Subcutaneous abdominal adipose tissue (tissue), 5 donors: ENCODE data around the gene RIBC2.
"Not testable (repeated sequence)": the region's sequence is repeated elsewhere in the genome, so short reads cannot be mapped to it uniquely, and the experiment has no call there.

Experiments used
- H3K27ac ChIP-seq: one replicate; pipeline ENCODE4 v1.7.0; 2013; ENCODE audit warnings: low read depth, mild to moderate bottlenecking, inconsistent platforms, low read length, moderate library complexity
- H3K27me3 ChIP-seq, 5 donors: one replicate each; pipeline ENCODE4 v1.7.0; 2013; ENCODE audit warnings: low read length in 5 of 5, inconsistent platforms in 1 of 5; ENCODE audit not compliant: control insufficient read depth in 5 of 5, insufficient read depth in 4 of 5
- H3K36me3 ChIP-seq, 5 donors: one replicate each; pipeline ENCODE4 v1.7.0; 2013; ENCODE audit warnings: low read length in 5 of 5; ENCODE audit not compliant: control insufficient read depth in 5 of 5, insufficient read depth in 5 of 5
- H3K4me1 ChIP-seq, 5 donors: one replicate each; pipeline ENCODE4 v1.7.0; 2013; ENCODE audit warnings: low read length in 5 of 5, mild to moderate bottlenecking in 3 of 5, moderate library complexity in 1 of 5; ENCODE audit not compliant: control insufficient read depth in 5 of 5, insufficient read depth in 5 of 5
- H3K4me3 ChIP-seq, 5 donors: one replicate each; pipeline ENCODE4 v1.7.0; 2013; ENCODE audit warnings: low read length in 5 of 5, low read depth in 1 of 5
- H3K9ac ChIP-seq, 5 donors: one replicate each; pipeline ENCODE4 v1.7.0; 2013; ENCODE audit warnings: low read length in 5 of 5, mild to moderate bottlenecking in 4 of 5, moderate library complexity in 3 of 5
- H3K9me3 ChIP-seq, 5 donors: one replicate each; pipeline ENCODE4 v1.7.0; 2013; ENCODE audit warnings: low read length in 5 of 5; ENCODE audit not compliant: control insufficient read depth in 5 of 5
- donor health status: healthy.
- donor health status: healthy.
- donor health status: healthy.
- donor health status: healthy.
- donor health status: healthy.

Gene RIBC2

DNA sequence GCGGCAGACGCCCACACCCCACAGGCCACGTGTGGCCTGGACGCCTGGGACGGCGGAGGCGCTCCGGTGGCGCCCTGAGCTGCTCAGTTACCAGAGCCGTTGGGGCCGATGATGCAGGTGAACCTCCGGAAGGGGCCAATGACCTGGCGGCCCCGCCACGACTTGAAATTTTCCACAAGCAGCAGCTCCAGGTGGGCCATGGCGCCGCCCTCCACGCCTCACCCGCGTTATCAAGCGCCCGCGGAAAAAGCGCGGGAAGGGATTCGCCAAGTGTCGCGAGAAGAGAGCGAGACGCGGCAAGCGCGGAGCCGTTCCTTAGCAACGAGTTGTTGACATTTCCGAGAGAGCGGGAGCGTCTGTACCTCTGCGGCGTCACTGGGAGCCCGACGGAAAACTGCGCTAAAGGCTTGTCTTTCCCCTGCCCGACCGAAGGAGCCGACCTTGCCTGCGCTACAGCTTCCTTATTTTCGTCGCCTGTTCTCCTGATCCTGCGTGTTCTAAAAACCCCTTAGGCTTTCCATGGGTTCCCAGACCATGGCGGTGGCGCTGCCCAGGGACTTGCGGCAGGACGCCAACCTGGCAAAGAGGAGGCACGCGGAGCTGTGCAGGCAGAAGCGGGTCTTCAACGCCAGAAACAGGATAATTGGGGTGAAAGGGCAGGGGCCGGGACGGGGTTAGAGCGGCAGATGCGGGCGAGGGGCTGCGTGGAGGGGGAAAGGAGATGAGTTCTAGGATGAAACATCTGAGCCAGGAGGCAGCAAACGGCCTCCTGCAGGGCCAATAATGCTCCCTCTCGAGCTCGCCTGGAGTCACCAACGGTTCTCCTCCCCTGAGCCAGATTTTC, at the start of gene RIBC2, which contains the start of gene SMC1B:
Gene RIBC2, plus strand, starts transcription at position 326 of the 844 bp plus-strand sequence. Its CDS starts 194 bp downstream, at position 520.
Gene SMC1B, minus strand, starts transcription at position 232 of the 844 bp plus-strand sequence. Its CDS starts 32 bp downstream, at position 200.
- H3K4me1 ChIP-seq: peaks cover 0 to 14% (median 11%) of the 10 kb centered on the region in 5 donors
- no peaks in the 10 kb centered on the region for H3K9me3 ChIP-seq
- peak within 1 kb of the TSS in 3 of 5 donors; percentile 4 to 75 (median 28) for H3K9ac ChIP-seq
- peak within 1 kb of the TSS; percentile 1 for H3K27ac ChIP-seq
- H3K36me3 ChIP-seq: no peaks in the 10 kb centered on the region
- H3K27me3 ChIP-seq: no peaks in the 10 kb centered on the region
- peak within 1 kb of the TSS; percentile 68 to 80 (median 73) for H3K4me3 ChIP-seq

DNA sequence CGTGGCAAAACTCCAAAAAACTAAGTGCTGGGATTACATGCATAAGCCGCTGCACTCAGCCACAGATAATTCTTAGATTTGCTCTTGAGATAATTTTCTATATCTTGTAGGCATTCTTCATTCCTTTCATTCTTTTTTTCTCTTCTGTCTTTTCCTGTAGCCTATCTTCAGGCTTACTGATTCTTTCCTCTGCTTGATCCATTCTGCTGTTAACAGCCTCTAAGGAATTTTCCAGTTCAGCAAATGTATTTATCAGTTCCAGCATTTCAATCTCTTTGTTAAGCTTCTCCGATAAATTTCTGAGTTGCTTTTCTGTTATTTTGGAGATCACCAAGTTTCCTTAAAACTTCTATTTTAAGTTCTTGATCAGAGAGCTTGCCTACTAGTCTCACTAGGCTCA, 46.8 kb upstream of the RIBC2 start:
- no peak overlapping the region for H3K27ac ChIP-seq
- H3K9me3 ChIP-seq: peaks cover 0 to 15% (median 12%) of the 10 kb centered on the region in 5 donors
- no peaks in the 10 kb centered on the region for H3K4me1 ChIP-seq
- H3K9ac ChIP-seq: no peak overlapping the region
- H3K36me3 ChIP-seq: no peaks in the 10 kb centered on the region
- no peak overlapping the region for H3K4me3 ChIP-seq
- H3K27me3 ChIP-seq: peaks cover 0 to 3% (median 0%) of the 10 kb centered on the region in 5 donors

- not testable (repeated sequence) for H3K4me1 ChIP-seq, H3K4me3 ChIP-seq, H3K36me3 ChIP-seq, H3K27ac ChIP-seq, H3K9ac ChIP-seq, H3K27me3 ChIP-seq, H3K9me3 ChIP-seq
Measured at GRCh38 chr22:45373592-45373991, 39.9 kb upstream of the RIBC2 start.

DNA sequence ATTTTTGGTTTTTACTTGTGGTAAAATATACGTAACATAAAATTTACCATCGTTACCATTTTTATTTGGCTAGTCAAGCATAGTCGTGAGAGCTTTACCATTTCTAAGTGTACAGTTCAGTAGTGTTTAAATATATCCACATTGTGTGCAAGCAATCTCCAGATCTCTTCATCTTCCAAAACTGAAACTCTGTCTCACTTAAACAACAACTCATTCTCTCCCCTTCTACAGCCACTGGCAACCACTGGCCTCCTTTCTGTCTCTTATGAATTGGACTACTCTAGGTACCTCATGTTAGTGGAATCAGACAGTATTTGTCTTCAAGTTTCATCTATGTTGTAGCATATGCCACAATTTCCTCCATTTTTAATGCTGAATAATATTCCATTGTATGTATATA, 37.5 kb upstream of the RIBC2 start:
- no peaks in the 10 kb centered on the region for H3K9me3 ChIP-seq
- H3K4me3 ChIP-seq: no peak overlapping the region
- no peak overlapping the region for H3K27ac ChIP-seq
- H3K9ac ChIP-seq: no peak overlapping the region
- no peaks in the 10 kb centered on the region for H3K27me3 ChIP-seq
- H3K36me3 ChIP-seq: no peaks in the 10 kb centered on the region
- H3K4me1 ChIP-seq: peaks cover 0 to 2% (median 0%) of the 10 kb centered on the region in 5 donors

- no peaks in the 10 kb centered on the region for H3K27me3 ChIP-seq
- no peak overlapping the region for H3K9ac ChIP-seq
- no peak overlapping the region for H3K27ac ChIP-seq
- no peak overlapping the region for H3K4me3 ChIP-seq
- no peaks in the 10 kb centered on the region for H3K9me3 ChIP-seq
- H3K4me1 ChIP-seq: peaks cover 0 to 2% (median 0%) of the 10 kb centered on the region in 5 donors
- H3K36me3 ChIP-seq: no peaks in the 10 kb centered on the region
Measured at GRCh38 chr22:45376703-45377102, 36.8 kb upstream of the RIBC2 start.

- Histone ChIP-seq H3K9ac (no peak overlapping the region), H3K4me3 (no peak overlapping the region), H3K9me3 (no peaks in the 10 kb centered on the region), H3K27me3 (no peaks in the 10 kb centered on the region), H3K36me3 (no peaks in the 10 kb centered on the region), H3K4me1 (peaks cover 0 to 2% (median 0%) of the 10 kb centered on the region in 5 donors), H3K27ac (no peak overlapping the region)
Measured at GRCh38 chr22:45381348-45381747, 32.1 kb upstream of the RIBC2 start.

DNA sequence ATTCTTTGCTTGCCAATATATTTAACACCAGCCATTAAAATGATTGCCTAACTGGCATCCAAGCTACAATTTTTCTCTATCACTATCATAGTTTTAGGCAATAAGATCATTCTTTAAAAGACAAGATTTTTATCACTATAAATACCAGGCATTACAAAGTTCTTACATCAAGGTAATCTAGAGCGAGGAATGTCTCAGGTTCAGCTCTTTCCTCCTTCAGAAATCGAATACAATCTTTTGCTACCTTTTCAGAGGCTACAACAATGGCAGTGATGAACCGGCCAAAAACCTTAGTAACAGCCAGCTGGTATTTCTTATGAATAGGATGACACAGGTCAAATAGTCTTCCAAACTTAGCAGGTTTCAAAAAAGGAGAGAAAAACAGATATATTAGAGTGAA, 23.9 kb upstream of the RIBC2 start:
- Histone ChIP-seq H3K4me3 (no peak overlapping the region), H3K9ac (no peak overlapping the region), H3K27ac (no peak overlapping the region), H3K27me3 (no peaks in the 10 kb centered on the region), H3K36me3 (no peaks in the 10 kb centered on the region), H3K9me3 (no peaks in the 10 kb centered on the region), H3K4me1 (no peaks in the 10 kb centered on the region)

DNA sequence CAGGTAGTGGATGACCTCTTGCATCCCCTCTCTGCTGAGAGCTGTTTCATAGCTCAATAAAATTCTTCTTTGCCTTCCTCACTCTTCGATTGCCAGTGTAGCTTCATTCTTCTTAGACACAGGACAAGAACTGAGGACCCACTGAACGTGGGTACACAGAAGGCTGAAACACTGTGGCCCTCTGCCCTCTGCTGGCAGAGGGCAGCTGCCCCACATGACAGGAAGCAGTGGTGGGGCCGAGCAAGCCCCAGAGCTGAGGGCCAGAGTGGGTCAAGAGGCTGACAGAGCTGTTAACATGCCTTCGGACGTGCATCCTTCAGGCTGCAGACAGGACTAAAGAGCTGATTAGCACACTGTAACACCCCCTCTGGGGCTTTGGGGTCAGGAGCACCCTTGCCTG, 15.7 kb upstream of the RIBC2 start:
- H3K9me3 ChIP-seq: no peaks in the 10 kb centered on the region
- no peak overlapping the region for H3K9ac ChIP-seq
- peaks cover 0 to 3% (median 0%) of the 10 kb centered on the region in 5 donors for H3K27me3 ChIP-seq
- no peaks in the 10 kb centered on the region for H3K36me3 ChIP-seq
- no peaks in the 10 kb centered on the region for H3K4me1 ChIP-seq
- H3K27ac ChIP-seq: no peak overlapping the region
- H3K4me3 ChIP-seq: no peak overlapping the region

DNA sequence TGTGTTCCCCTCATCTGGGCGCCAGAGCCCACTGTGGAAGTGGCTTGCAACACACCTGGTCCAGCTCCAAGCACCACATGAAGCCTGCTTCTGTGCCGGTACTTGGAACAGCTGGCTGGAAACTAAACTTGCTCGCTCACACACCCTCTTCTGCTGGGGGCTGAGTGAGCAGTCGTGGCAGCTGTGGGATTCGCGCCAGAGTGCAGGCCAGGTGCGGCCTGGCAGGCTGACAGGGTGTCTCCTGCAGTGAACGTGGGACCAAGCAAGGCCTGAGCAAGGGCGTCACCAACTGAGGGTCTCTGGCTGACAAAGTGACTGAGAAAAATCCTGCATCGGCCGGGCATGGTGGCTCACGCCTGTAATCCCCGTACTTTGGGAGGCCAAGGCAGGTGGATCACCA, 15.3 kb upstream of the RIBC2 start:
- Histone ChIP-seq H3K9ac (no peak overlapping the region), H3K9me3 (no peaks in the 10 kb centered on the region), H3K27ac (no peak overlapping the region)

GRCh38 chr22:45399712-45400445, 13.6 kb upstream of the RIBC2 start:
- Histone ChIP-seq H3K4me3 (no peak overlapping the region), H3K36me3 (no peaks in the 10 kb centered on the region), H3K9me3 (no peaks in the 10 kb centered on the region), H3K27me3 (peaks cover 0 to 3% (median 0%) of the 10 kb centered on the region in 5 donors), H3K9ac (no peak overlapping the region), H3K4me1 (no peaks in the 10 kb centered on the region), H3K27ac (no peak overlapping the region)

More for the DNA sequence above, 15.3 kb upstream of the RIBC2 start:
- H3K36me3 ChIP-seq: no peaks in the 10 kb centered on the region
- H3K4me1 ChIP-seq: no peaks in the 10 kb centered on the region
- H3K27me3 ChIP-seq: peaks cover 0 to 3% (median 0%) of the 10 kb centered on the region in 5 donors
- H3K4me3 ChIP-seq: no peak overlapping the region
